KOPT-K1 (cell line): ENCODE data around the gene FBXL7.

ENCODE experiments used
- H3K27ac ChIP-seq: fragments of 200-600 bp; sonication (generic); 2 replicates; pipeline ENCODE4 v1.5.1; 2016; ENCODE audit warnings: antibody characterized with exemption, mild to moderate bottlenecking, low read depth, low read length; ENCODE audit not compliant: poor library complexity, severe bottlenecking
- H3K36me3 ChIP-seq: fragments of 200-600 bp; sonication (generic); 2 replicates; pipeline ENCODE4 v1.5.1; 2017; ENCODE audit warnings: antibody characterized with exemption, mild to moderate bottlenecking, low read length, moderate library complexity; ENCODE audit not compliant: insufficient read depth
- H3K9me3 ChIP-seq: fragments of 200-600 bp; sonication (generic); 2 replicates; pipeline ENCODE4 v1.5.1; 2017; ENCODE audit warnings: antibody characterized with exemption, low read length, mild to moderate bottlenecking; ENCODE audit not compliant: insufficient read depth, poor library complexity, severe bottlenecking

The FBXL7 gene

GRCh38 chr5:15691521-15691920 is 191.5 kb downstream of the FBXL7 start:
- no peak overlapping the region for H3K27ac ChIP-seq
- no peaks in the 10 kb centered on the region for H3K36me3 ChIP-seq
- no peaks in the 10 kb centered on the region for H3K9me3 ChIP-seq

- no peaks in the 10 kb centered on the region for H3K36me3 ChIP-seq
- H3K27ac ChIP-seq, result no peak overlapping the region
These were observed 192.9 kb downstream of the FBXL7 start for GRCh38 chr5:15692706-15693381.

DNA sequence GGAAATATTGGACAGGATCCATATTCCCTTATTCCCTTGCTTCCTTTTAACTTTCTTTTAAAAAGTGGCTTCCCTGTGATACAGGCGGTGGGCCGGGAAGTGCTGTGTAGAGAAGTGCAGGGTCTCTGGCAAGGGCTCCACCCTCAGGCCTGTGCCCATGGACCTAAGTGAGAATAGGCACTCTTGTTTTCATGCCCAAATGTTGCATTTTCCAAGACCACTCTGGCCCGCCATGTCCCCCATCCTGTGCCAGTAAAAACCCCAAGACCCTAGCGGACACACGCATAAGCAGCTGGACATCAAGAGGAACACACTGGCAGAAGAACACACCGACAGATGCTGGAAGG is 193.4 kb downstream of the FBXL7 start:
- no peak overlapping the region for H3K27ac ChIP-seq
- no peaks in the 10 kb centered on the region for H3K9me3 ChIP-seq
- no peaks in the 10 kb centered on the region for H3K36me3 ChIP-seq

More at GRCh38 chr5:15692706-15693381, 192.9 kb downstream of the FBXL7 start:
- no peaks in the 10 kb centered on the region for H3K9me3 ChIP-seq

DNA sequence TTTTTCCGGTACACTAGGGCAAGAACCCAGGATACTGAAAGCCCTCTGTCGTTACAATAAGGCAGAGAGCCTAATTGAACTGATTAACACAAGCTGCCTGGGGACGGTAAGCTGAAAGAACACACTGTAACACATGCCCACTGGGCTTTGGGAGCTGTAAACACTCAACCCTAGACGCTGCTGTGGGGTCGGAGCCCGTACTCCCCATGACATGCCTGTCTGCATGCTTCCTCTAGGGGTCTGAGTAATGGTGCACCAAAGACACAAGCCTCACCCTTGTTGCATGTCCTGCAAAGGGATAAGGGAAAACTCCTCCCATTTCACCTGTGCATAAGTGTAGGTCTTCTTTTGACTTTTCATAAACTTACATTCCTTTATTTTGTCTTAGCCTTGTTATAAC is 194.0 kb downstream of the FBXL7 start:
- no peak overlapping the region for H3K27ac ChIP-seq
- H3K36me3 ChIP-seq, result no peaks in the 10 kb centered on the region
- no peaks in the 10 kb centered on the region for H3K9me3 ChIP-seq

GRCh38 chr5:15694696-15695214 is 194.8 kb downstream of the FBXL7 start:
- Histone ChIP-seq H3K36me3 (no peaks in the 10 kb centered on the region), H3K9me3 (no peaks in the 10 kb centered on the region), H3K27ac (no peak overlapping the region)

GRCh38 chr5:15695215-15695731 is 195.3 kb downstream of the FBXL7 start:
- H3K27ac ChIP-seq, result no peak overlapping the region
- H3K36me3 ChIP-seq, result no peaks in the 10 kb centered on the region
- no peaks in the 10 kb centered on the region for H3K9me3 ChIP-seq

DNA sequence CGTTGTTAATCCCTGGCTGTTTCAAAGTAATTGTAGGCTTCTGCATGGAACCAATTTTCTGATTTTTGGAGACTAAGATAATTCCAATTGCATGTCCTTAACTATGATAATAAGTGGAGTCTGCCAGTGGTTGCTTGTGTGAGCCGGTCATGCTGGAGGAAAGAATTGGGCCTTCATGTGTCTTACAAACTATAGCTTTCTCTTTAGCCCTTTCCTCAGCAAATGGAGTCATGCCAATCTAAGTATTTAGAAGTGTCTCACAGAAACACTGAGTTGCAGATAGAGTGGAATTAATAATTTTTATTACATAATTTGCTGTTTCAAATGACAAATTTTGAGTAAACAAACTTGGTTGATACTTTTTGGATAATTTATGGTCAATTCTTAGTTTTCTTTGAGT is 200.4 kb downstream of the FBXL7 start:
- no peaks in the 10 kb centered on the region for H3K9me3 ChIP-seq
- no peaks in the 10 kb centered on the region for H3K36me3 ChIP-seq
- H3K27ac ChIP-seq, result no peak overlapping the region

- no peaks in the 10 kb centered on the region for H3K9me3 ChIP-seq
- H3K27ac ChIP-seq, result no peak overlapping the region
These were observed 202.1 kb downstream of the FBXL7 start for GRCh38 chr5:15702102-15702501.

DNA sequence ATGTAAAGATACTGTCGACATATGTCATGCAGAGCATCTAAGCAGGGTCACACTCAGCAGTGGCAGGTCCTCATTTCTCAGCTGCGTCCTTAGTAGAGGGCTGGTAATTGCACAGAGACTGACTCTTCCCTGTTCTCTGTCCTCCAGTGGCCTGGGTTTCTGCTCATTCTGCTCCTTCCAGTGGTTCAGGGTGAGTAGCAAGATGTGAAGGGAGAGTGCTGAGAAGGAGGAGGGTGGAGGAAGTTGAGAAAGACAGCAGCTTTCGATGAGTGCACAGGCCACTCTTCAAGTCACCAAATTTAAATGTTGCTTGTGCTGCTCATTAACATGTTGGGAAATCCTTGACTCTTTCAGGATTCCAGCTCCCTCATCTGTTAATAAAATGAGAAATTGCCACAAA is 203.9 kb downstream of the FBXL7 start:
- Histone ChIP-seq H3K9me3 (no peaks in the 10 kb centered on the region), H3K27ac (no peak overlapping the region), H3K36me3 (no peaks in the 10 kb centered on the region)

More at GRCh38 chr5:15702102-15702501, 202.1 kb downstream of the FBXL7 start:
- H3K36me3 ChIP-seq, result no peaks in the 10 kb centered on the region

- no peaks in the 10 kb centered on the region for H3K9me3 ChIP-seq
- no peaks in the 10 kb centered on the region for H3K36me3 ChIP-seq
- no peak overlapping the region for H3K27ac ChIP-seq
These were observed 204.5 kb downstream of the FBXL7 start for GRCh38 chr5:15704397-15704947.

DNA sequence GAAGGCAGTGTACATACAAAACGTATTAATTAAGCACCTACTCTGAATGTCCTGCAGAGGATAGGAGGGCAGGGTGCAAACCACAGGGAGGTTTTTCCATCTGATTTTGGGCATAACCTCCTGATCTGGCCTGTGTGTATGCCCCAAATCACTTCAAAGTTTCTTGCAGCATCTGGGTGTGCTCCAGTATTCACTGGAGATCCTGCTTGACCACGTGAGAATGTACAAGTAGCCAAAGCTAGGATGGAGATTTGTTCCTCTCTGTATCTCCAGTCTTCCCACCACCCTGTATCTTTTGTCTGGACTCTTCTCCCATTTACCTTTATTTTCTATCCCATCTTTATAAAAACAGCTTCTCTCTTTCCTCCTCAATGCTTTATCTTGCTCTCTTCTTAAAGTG is 207.7 kb downstream of the FBXL7 start:
- H3K9me3 ChIP-seq, result no peaks in the 10 kb centered on the region
- no peak overlapping the region for H3K27ac ChIP-seq
- no peaks in the 10 kb centered on the region for H3K36me3 ChIP-seq

GRCh38 chr5:15711892-15712291 is 211.9 kb downstream of the FBXL7 start:
- no peaks in the 10 kb centered on the region for H3K36me3 ChIP-seq

GRCh38 chr5:15715535-15715934 is 215.6 kb downstream of the FBXL7 start:
- Histone ChIP-seq H3K36me3 (no peaks in the 10 kb centered on the region), H3K9me3 (no peaks in the 10 kb centered on the region), H3K27ac (no peak overlapping the region)

More at GRCh38 chr5:15711892-15712291, 211.9 kb downstream of the FBXL7 start:
- Histone ChIP-seq H3K9me3 (no peaks in the 10 kb centered on the region), H3K27ac (no peak overlapping the region)

GRCh38 chr5:15715967-15716366 is 216.0 kb downstream of the FBXL7 start:
- H3K27ac ChIP-seq, result no peak overlapping the region
- no peaks in the 10 kb centered on the region for H3K36me3 ChIP-seq
- H3K9me3 ChIP-seq, result no peaks in the 10 kb centered on the region

DNA sequence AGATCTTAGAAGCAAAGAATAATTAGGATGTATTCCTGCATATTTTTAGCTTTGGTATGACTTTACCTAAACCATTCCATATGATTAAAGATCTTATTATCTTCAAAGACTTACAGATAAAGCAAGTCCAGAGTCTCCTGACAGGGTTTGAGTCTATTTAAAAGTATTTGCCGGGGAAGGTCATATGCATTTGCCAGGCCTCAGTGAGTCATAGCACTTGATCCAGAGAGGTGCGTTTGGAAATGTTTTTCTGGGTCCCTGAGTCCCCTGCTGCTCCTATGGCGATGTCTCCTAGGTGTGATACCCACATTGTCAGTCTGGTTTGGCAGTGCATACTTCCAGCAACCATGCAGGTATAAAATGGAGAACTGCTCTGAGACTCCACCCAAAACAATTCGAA is 217.0 kb downstream of the FBXL7 start:
- Histone ChIP-seq H3K36me3 (no peaks in the 10 kb centered on the region), H3K9me3 (no peaks in the 10 kb centered on the region), H3K27ac (no peak overlapping the region)
